ENCODE data around the gene OSTC. TPM values are rescaled to one million over a fixed set of nuclear protein-coding genes. Genes with fewer than 3 reads are reported as not detected.

OSTC gene
- total and polyA plus RNA-seq, 9 of the 15 experiments (the other 6 are each of a cell fraction or from before 2014, with no cell fraction given): 112 to 966 (median 235) TPM

DNA sequence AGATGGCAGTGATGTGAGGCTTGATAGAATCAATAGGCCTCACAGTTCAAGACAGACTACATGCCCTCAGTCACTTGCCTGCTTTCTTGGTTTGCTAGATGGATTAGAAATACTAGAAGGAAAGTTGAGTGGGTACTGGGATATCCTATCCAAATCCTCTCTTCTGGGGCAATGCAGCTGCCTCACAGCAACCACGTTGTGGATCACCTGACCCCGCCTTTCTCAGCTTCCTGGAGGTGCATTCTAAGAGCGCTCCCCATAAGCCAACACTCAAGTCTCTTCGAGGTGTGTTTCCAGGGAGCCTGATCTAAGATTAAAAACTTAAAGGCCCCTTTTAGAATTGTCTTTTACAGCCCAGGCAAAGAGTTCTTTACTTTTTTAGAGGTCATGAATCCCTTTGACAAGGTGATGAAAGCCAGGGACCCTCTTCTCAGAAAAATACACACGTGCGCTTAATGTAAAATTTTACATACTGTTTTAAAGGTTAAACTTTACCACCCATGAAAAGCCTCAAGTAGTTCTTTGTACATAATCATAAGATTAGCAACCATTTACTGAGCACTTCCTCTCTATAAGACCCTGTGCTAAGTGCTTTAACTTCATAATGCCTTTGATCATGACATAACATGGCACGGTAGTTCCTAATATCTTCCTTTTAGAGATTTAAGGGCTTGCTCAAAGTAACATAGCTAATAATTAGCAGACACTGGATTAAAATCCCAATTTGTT is 30.9 kb upstream of the OSTC start (continued):
- TF ChIP-seq, protein P1, sequence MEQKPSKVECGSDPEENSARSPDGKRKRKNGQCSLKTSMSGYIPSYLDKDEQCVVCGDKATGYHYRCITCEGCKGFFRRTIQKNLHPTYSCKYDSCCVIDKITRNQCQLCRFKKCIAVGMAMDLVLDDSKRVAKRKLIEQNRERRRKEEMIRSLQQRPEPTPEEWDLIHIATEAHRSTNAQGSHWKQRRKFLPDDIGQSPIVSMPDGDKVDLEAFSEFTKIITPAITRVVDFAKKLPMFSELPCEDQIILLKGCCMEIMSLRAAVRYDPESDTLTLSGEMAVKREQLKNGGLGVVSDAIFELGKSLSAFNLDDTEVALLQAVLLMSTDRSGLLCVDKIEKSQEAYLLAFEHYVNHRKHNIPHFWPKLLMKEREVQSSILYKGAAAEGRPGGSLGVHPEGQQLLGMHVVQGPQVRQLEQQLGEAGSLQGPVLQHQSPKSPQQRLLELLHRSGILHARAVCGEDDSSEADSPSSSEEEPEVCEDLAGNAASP (IDR thresholded peaks at IDR 0.05): no peak
- TF ChIP-seq MXI1 (IDR thresholded peaks at IDR 0.05; ENCODE audit: low read depth, low read length): no peak
- TF ChIP-seq, protein P2, sequence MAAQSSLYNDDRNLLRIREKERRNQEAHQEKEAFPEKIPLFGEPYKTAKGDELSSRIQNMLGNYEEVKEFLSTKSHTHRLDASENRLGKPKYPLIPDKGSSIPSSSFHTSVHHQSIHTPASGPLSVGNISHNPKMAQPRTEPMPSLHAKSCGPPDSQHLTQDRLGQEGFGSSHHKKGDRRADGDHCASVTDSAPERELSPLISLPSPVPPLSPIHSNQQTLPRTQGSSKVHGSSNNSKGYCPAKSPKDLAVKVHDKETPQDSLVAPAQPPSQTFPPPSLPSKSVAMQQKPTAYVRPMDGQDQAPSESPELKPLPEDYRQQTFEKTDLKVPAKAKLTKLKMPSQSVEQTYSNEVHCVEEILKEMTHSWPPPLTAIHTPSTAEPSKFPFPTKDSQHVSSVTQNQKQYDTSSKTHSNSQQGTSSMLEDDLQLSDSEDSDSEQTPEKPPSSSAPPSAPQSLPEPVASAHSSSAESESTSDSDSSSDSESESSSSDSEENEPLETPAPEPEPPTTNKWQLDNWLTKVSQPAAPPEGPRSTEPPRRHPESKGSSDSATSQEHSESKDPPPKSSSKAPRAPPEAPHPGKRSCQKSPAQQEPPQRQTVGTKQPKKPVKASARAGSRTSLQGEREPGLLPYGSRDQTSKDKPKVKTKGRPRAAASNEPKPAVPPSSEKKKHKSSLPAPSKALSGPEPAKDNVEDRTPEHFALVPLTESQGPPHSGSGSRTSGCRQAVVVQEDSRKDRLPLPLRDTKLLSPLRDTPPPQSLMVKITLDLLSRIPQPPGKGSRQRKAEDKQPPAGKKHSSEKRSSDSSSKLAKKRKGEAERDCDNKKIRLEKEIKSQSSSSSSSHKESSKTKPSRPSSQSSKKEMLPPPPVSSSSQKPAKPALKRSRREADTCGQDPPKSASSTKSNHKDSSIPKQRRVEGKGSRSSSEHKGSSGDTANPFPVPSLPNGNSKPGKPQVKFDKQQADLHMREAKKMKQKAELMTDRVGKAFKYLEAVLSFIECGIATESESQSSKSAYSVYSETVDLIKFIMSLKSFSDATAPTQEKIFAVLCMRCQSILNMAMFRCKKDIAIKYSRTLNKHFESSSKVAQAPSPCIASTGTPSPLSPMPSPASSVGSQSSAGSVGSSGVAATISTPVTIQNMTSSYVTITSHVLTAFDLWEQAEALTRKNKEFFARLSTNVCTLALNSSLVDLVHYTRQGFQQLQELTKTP (IDR thresholded peaks at IDR 0.05; ENCODE audit: low read depth in 1 of 2, partially characterized antibody in 2 of 2): no peak
- TF ChIP-seq MBD2 (IDR thresholded peaks at IDR 0.05; ENCODE audit: borderline replicate concordance, low read depth): no peak
- TF ChIP-seq MYC (IDR thresholded peaks at IDR 0.05; ENCODE audit: low read depth, low read length): peak; percentile 51; the same call in 1 of the 2 replicates
- no peak for TF ChIP-seq MYC (CRISPR knock-in tag; IDR thresholded peaks at IDR 0.05; ENCODE audit: borderline replicate concordance, low read depth)
- no peak for TF ChIP-seq PTRF (tag; IDR thresholded peaks at IDR 0.05)
- TF ChIP-seq PML (IDR thresholded peaks at IDR 0.05; ENCODE audit: low read length): no peak
- peak; percentile 48; the same call in 1 of the 2 replicates for TF ChIP-seq RAD51 (IDR thresholded peaks at IDR 0.05; ENCODE audit: borderline replicate concordance, low read depth)
- TF ChIP-seq MTF1 (CRISPR knock-in tag; IDR thresholded peaks at IDR 0.05; ENCODE audit: borderline replicate concordance): no peak
- TF ChIP-seq MEF2A (IDR thresholded peaks at IDR 0.05; ENCODE audit: control insufficient read depth, low read depth, low read length): no peak
- TF ChIP-seq ZBTB7A (IDR thresholded peaks at IDR 0.05; ENCODE audit: borderline replicate concordance, control insufficient read depth, low read depth, low read length): no peak
- TF ChIP-seq ESRRB (CRISPR knock-in tag; IDR thresholded peaks at IDR 0.05; ENCODE audit: borderline replicate concordance): no peak
- no peak for TF ChIP-seq TEAD1 (CRISPR knock-in tag; IDR thresholded peaks at IDR 0.05)
- no peak for TF ChIP-seq ELF2 (CRISPR knock-in tag; IDR thresholded peaks at IDR 0.05)
- TF ChIP-seq, protein P3, sequence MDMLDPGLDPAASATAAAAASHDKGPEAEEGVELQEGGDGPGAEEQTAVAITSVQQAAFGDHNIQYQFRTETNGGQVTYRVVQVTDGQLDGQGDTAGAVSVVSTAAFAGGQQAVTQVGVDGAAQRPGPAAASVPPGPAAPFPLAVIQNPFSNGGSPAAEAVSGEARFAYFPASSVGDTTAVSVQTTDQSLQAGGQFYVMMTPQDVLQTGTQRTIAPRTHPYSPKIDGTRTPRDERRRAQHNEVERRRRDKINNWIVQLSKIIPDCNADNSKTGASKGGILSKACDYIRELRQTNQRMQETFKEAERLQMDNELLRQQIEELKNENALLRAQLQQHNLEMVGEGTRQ (CRISPR knock-in tag; IDR thresholded peaks at IDR 0.05): peak; percentile 35; the same call in 1 of the 2 replicates
- TF ChIP-seq, protein P4, sequence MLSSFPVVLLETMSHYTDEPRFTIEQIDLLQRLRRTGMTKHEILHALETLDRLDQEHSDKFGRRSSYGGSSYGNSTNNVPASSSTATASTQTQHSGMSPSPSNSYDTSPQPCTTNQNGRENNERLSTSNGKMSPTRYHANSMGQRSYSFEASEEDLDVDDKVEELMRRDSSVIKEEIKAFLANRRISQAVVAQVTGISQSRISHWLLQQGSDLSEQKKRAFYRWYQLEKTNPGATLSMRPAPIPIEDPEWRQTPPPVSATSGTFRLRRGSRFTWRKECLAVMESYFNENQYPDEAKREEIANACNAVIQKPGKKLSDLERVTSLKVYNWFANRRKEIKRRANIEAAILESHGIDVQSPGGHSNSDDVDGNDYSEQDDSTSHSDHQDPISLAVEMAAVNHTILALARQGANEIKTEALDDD (IDR thresholded peaks at IDR 0.05): no peak
- TF ChIP-seq ZFP1 (CRISPR knock-in tag; IDR thresholded peaks at IDR 0.05): no peak
